NCI-H345 treated with DMSO at 0.1 percent for 48 hours (cell line): ENCODE measurements around the gene SYNDIG1.

Source experiments
- DNase-seq: peaks from one replicate; lab custom pipeline; 2025; ENCODE audit not compliant: unreplicated experiment; lab: John Stamatoyannopoulos, UW

The SYNDIG1 gene

GRCh38 chr20:24686156-24686555, 216.7 kb downstream of the SYNDIG1 start:
- DNase-seq, result no peak

GRCh38 chr20:24690408-24690807, 221.0 kb downstream of the SYNDIG1 start:
- no peak for DNase-seq

- no peak for DNase-seq
These were observed 222.5 kb downstream of the SYNDIG1 start for GRCh38 chr20:24691901-24692351.

DNA sequence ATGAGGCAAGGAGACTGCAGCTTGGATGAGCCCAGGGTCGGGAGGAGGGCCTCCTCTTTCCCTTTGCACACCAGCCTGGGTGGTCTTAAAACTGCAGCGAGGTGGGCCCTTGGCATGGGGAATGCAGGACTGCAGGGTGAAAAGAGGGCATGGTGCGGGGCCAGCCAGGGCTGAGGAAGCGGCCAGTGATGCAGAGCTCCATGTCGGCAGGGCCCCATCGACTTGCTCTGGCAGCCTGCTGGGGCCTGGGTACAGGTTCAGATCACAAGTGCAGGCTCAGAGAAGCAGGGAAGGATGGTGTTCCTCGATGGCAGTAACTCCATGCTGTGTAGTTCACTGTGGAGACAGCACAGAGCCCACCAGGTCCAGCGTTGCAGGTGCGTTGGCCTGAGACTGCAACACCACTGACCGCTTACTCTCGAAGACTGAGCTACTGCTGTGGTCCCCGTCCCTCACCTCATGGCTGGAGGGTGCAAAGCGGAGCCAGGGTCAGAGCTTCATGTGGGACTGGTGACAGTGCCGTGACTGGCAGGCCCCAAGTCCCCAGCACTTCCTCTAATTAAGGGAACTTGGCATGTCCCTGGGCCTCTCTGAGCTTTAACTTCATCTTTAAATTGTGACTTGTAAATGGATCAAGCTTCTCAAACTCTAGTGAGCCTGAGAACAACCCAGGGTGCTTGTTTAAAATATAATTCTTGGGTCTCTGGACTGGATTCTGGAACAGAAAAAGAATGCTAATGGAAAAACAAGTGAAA, 223.2 kb downstream of the SYNDIG1 start:
- DNase-seq, result no peak

DNA sequence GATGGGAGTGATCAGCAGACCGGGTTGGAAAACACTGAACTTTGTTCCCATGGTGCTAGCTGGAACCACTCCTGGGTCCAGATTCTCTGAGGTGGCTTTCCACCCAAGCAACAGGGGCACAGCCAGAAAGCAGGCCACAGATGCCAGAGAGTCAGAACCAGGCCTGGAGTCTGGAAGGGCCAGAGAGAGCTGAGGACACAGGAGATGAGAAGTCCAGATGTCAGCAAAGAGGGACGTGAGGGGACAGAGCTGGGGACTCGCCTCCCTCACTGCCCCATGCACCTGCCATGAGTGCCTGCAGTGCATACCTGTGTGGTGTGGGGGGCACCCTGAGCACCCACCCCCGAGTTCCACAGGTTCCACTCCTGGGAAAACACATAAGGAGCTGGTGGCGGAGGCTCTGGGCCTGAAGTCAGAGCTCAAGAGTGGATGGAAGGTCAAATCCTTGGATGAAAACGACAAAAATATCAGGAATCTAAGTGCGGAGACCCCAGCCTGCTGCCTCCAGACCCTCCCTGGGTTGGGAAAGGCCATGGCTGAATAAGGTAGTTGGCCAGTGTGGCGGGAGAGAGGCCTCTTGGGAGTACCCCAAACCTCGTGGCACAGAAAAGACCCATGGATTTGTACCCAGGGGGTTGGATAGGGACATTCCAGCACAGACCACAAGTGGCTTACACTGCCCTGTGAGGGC, 224.2 kb downstream of the SYNDIG1 start:
- no peak for DNase-seq

- no peak for DNase-seq
These were observed 224.8 kb downstream of the SYNDIG1 start for GRCh38 chr20:24694157-24694726.

DNA sequence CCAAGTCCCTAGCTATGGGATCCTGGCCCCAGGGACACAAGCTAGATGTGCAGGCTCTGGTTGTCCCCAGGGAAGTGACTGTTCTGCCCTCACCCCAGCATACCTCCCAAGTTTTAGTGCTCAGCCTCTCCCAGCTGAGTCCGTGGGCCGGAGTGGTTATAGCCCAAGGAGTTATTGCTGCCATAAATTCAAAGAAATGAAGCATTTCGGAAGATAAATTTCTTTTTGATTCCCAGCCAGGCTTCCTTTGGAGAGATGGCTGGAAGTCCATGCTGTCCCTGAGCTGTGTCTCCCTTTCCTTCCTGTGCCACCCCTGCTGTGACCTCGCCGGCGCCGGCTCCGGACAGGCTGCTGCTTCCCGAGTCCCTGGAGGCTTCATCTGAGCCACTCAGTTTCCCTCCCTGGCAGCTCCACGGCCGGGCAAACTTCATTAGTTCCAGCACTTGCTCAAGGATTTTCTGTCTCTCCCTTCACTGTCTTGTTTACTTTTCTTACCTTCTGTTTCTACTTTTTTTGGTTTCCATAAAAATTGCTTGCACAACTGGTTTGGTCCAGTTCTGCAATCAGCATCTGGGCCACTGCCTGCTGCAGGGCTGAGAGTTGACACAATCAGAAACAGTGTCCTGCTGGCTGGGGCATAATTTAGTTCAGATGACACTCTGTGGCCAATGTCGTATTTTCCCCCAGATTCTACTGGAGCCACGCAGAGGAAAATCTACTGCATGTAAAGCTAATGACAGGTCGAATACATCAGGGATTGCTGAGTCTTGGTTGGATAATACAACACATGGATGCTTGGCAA, 225.5 kb downstream of the SYNDIG1 start:
- no peak for DNase-seq

- no peak for DNase-seq
These were observed 226.2 kb downstream of the SYNDIG1 start for GRCh38 chr20:24695529-24696225.

- no peak for DNase-seq
These were observed 227.0 kb downstream of the SYNDIG1 start for GRCh38 chr20:24696396-24696795.

GRCh38 chr20:24697411-24697810, 228.0 kb downstream of the SYNDIG1 start:
- DNase-seq, result no peak

GRCh38 chr20:24698189-24698588, 228.8 kb downstream of the SYNDIG1 start:
- no peak for DNase-seq

DNA sequence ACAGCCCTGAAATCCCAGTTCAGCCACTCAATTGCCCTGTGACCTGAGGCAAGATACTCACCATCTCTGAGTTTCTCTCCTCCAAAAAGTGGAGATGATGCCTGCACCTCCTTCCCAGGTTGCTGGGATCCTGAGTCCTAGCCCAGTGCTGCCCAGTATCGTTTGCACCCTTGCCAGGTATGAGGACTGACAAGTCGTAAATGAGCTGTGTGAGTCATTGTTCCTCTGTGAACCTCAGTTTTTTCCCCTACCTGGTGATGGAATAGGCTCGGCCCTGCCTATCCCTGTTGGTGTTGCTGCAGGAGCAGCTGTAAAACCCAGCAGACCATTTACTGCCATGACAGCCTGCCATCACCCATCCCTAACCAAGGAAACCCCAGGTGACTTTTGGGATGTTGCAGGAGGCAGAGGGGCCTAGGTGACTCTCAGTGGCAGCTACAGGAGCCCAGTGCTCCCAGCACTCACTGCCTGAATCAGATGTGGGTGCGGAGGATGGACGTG, 229.3 kb downstream of the SYNDIG1 start:
- DNase-seq, result no peak

DNA sequence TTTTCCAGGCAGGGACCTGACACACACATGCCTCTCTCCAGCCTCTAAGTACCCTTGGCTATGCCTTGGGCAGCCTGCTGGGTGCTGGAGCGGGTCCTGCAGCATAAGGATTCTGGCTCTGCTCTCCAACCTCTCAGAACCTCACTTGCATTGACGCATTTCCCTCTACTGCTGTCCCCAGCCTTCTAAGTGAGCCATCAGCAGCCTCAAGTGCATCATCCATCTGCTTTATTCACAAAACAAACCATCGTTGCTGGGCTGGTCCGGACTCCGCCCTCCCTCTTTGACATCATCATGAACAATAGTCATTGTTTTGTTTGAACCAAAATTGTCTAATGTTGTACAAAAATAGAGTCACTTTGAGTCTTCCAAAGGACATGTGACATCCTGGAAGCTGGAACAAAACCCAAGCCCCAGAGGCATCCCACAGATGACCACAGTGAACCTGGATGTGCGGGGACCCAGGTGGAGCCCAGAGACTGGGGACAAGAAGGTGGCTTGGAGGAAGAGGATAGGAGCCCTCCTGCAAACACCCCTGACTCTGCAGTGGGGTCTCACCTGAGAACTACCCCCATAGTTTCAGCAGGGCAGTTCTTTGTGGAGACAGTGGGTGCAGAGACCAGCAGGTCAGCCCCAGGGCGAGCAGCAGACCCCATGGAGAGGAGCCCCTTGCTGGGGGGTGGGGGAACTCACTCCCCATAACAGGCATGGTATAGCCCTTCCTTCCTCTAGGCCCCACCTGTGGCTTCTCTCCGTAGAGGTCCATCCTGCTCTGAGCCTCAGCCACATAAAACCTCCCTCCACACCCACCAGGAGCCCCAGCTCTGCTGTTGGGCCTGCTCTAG, 230.1 kb downstream of the SYNDIG1 start:
- DNase-seq, result no peak

- no peak for DNase-seq
These were observed 230.9 kb downstream of the SYNDIG1 start for GRCh38 chr20:24700166-24700860.

DNA sequence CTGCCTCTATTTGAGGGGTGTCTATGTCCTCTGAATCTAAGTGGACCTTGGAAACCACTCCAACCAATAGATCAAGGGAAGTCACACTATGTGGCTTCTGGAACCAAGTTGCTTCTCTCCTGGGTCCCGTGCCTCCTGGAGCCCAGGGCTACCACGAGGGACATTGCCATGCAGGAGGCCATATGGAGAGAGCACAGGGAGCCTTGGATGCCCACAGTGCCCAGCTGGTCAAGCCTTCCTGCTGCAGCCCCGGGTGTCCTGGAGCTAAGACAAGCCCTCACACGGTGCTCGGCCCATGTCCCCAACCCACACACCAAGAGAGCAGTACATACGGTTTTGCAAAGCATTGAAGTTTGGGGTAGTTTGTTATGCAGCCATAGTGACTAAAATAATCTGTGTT, 231.6 kb downstream of the SYNDIG1 start:
- no peak for DNase-seq

DNA sequence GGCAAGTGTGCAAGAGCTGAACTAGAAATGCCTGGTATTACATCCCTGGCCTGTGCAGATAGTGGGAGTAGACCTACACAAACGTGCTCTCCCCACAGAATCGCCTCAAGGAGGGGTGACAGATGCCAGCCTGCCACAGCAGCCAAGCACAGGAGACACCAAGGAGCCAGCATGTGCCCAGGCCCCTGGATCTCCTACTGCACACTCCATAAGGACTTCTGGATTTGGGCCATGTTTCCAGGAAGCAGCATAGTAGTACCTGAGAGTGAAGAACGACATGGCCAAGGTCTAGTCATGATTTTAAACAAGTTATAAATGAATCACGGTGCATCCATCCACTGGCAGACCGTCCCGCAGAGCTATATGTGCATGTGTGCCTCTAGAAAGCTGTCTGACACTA, 232.2 kb downstream of the SYNDIG1 start:
- no peak for DNase-seq

DNA sequence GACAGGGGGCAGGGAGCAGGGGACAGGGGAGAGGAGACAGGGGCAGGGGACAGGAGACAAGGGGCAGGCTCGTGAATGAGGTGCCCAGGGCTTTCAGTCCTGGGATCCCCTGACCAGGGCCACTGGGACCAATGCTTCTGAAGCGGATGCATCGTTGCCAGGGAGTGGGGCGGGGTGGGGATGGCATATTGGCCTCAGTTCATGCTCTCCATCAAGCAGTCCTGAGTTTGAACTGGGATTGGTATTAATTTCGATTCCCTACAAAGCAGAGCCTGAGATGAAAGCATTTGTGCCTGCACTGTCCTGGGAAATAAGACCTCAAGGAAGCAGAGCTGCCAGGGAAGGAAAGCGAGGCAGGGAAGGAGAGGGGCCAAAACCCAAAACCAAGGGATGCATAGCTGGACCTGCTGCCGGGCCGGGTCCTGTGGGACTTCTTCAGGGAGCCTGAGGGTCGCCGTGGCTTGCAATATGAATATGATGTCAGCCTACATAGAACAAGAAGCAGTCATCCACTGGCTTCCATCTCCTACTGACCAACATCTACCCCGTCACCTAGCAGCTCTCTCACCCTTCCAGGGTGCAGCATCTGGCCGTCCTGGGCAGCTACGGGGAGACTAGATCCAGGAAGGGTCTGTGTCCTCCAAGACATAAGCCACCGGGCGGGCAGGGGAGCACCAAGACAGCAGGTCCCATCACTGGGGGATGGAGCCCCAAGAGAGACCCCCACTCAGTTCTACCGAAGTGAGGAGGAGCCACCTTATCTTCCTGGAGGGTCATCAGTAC, 233.3 kb downstream of the SYNDIG1 start:
- no peak for DNase-seq

DNA sequence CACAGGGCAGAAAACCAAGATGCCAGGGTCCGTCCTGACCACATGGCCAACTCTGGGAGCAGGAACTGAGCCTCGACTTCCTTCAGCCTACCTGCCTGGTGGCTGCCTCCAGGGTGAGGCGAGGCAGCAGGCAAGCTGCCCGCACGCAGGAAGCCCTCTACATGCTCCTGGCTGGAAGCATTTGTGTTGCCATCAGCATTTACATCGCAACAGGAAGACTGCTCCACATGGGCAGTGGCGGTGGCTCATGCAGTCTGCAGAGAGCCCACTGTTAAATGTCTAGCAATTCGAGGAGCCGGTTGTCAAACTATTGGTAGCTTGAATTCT, 233.8 kb downstream of the SYNDIG1 start:
- no peak for DNase-seq
